ENCODE results near the gene MAPK9. TPM values are rescaled to one million over a fixed set of nuclear protein-coding genes. Genes with fewer than 3 reads are reported as not detected.
A peak's percentile ranks its signal among the peaks of the same experiment; 100 is the strongest.

Gene MAPK9
- total and polyA plus RNA-seq, 2 donors from 2014 or later: 17.3 to 30.9 TPM

GRCh38 chr5:180296771-180297170, 4.9 kb upstream of the MAPK9 start:
- H3K27ac ChIP-seq (ENCODE audit: low read depth in 2 of 2, low read length in 2 of 2): no peak overlapping the region
- intact Hi-C loops (cut with DNase I): loop anchor here (10.0 kb wide), 1 partner anchor 168 kb away; no protein-coding TSS in a partner anchor
- FAIRE-seq (no peak), DNase-seq (no peak)
- no peaks in the 10 kb centered on the region for H3K36me3 ChIP-seq (ENCODE audit: control insufficient read depth in 2 of 3, insufficient read depth in 3 of 3, low read length in 3 of 3)
- no peak for TF ChIP-seq CTCF (IDR thresholded peaks at IDR 0.05; ENCODE audit: borderline replicate concordance, extremely low read depth, insufficient read depth)
- no peaks in the 10 kb centered on the region for H3K27me3 ChIP-seq (ENCODE audit: control insufficient read depth, insufficient read depth, low read length)
- H3K9me3 ChIP-seq (ENCODE audit: control insufficient read depth in 2 of 3, insufficient read depth in 1 of 3, low read length in 3 of 3): no peaks in the 10 kb centered on the region
- no peak overlapping the region for H3K9ac ChIP-seq (ENCODE audit: low read length in 3 of 3)
- H3K4me3 ChIP-seq (ENCODE audit: low read length in 3 of 3): no peak overlapping the region
- H3K4me1 ChIP-seq (ENCODE audit: control insufficient read depth in 2 of 3, insufficient read depth in 2 of 3, low read depth in 1 of 3, low read length in 3 of 3): peaks cover 0 to 7% (median 0%) of the 10 kb centered on the region in 3 donors

- Histone ChIP-seq H3K4me3 (ENCODE audit: low read length in 3 of 3) (no peak overlapping the region), H3K4me1 (ENCODE audit: control insufficient read depth in 2 of 3, insufficient read depth in 2 of 3, low read depth in 1 of 3, low read length in 3 of 3) (peaks cover 0 to 15% (median 0%) of the 10 kb centered on the region in 3 donors), H3K9me3 (ENCODE audit: control insufficient read depth in 2 of 3, insufficient read depth in 1 of 3, low read length in 3 of 3) (no peaks in the 10 kb centered on the region), H3K36me3 (ENCODE audit: control insufficient read depth in 2 of 3, insufficient read depth in 3 of 3, low read length in 3 of 3) (no peaks in the 10 kb centered on the region), H3K27me3 (ENCODE audit: control insufficient read depth, insufficient read depth, low read length) (no peaks in the 10 kb centered on the region), H3K9ac (ENCODE audit: low read length in 3 of 3) (no peak overlapping the region), H3K27ac (ENCODE audit: low read depth in 2 of 2, low read length in 2 of 2) (no peak overlapping the region)
- no peak for FAIRE-seq
- intact Hi-C loops (cut with DNase I): loop anchor here (10.0 kb wide), 1 partner anchor 170 kb away; no protein-coding TSS in a partner anchor
- no peak for TF ChIP-seq CTCF (IDR thresholded peaks at IDR 0.05; ENCODE audit: borderline replicate concordance, extremely low read depth, insufficient read depth)
- DNase-seq: peak in 1 of 5 donors; percentile 7
These were observed 3.2 kb upstream of the MAPK9 start for GRCh38 chr5:180294913-180295555.

- no peak for TF ChIP-seq CTCF (IDR thresholded peaks at IDR 0.05; ENCODE audit: borderline replicate concordance, extremely low read depth, insufficient read depth)
- H3K9ac ChIP-seq (ENCODE audit: low read length in 3 of 3): no peak overlapping the region
- no peaks in the 10 kb centered on the region for H3K36me3 ChIP-seq (ENCODE audit: control insufficient read depth in 2 of 3, insufficient read depth in 3 of 3, low read length in 3 of 3)
- intact Hi-C loops (cut with DNase I): loop anchor here (10.0 kb wide), 1 partner anchor 170 kb away; no protein-coding TSS in a partner anchor
- no peaks in the 10 kb centered on the region for H3K9me3 ChIP-seq (ENCODE audit: control insufficient read depth in 2 of 3, insufficient read depth in 1 of 3, low read length in 3 of 3)
- H3K27ac ChIP-seq (ENCODE audit: low read depth in 2 of 2, low read length in 2 of 2): no peak overlapping the region
- no peaks in the 10 kb centered on the region for H3K27me3 ChIP-seq (ENCODE audit: control insufficient read depth, insufficient read depth, low read length)
- H3K4me1 ChIP-seq (ENCODE audit: control insufficient read depth in 2 of 3, insufficient read depth in 2 of 3, low read depth in 1 of 3, low read length in 3 of 3): peaks cover 0 to 16% (median 0%) of the 10 kb centered on the region in 3 donors
- no peak for DNase-seq
- no peak overlapping the region for H3K4me3 ChIP-seq (ENCODE audit: low read length in 3 of 3)
- no peak for FAIRE-seq
These were observed 2.5 kb upstream of the MAPK9 start for GRCh38 chr5:180294411-180294810.

Measured in kidney (tissue), 14 donors.